Esophagus muscularis mucosa (tissue), 3 donors: Measurements from ENCODE around the gene SPACA9.

Experiments used
- CTCF ChIP-seq, 3 experiments: fragments of 200-600 bp in 2 of 3; fragments of 450-650 bp in 1 of 3; sonication (generic) in 2 of 3; IDR thresholded peaks; one replicate each; pipeline ENCODE4 v1.5.1; 2017 to 2019; ENCODE audit warnings: antibody characterized with exemption in 3 of 3, mild to moderate bottlenecking in 2 of 3, moderate library complexity in 1 of 3
- POLR2A ChIP-seq: fragments of 450-650 bp; IDR thresholded peaks from one replicate; pipeline ENCODE4 v1.6.1; 2017; ENCODE audit warnings: antibody characterized with exemption, moderate library complexity, mild to moderate bottlenecking, low read depth

- no peak for TF ChIP-seq CTCF (IDR thresholded peaks at IDR 0.05)
- no peak for TF ChIP-seq POLR2A
Observed at GRCh38 chr9:132931178-132931735, 52.6 kb downstream of the SPACA9 start.
